Measurements from ENCODE around the gene NUP214. TPM values are rescaled to one million over a fixed set of nuclear protein-coding genes. Genes with fewer than 3 reads are reported as not detected.

NUP214 gene
- total RNA-seq, 1 donor from 2014 or later = 24.7 TPM

DNA sequence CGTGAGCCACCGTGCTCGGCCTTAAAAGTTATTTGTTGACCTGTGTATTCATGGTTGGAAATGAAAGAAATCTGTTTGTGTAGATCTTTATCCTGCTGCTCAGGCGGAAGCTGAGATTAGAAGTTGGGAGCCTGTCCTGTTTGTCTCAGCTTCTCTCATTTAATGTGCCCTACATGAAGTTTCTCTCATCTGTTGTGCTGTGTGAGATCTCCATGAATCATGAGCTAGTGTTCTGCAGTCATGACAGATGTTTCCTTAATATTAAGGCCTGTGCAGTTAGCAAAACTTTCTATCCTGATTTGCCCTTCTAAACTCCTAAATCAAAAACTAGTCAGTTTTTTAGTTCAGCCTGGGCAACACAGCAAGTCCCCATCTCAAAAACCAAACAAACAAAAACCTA, 91.4 kb downstream of the NUP214 start:
- TF ChIP-seq, protein P1, sequence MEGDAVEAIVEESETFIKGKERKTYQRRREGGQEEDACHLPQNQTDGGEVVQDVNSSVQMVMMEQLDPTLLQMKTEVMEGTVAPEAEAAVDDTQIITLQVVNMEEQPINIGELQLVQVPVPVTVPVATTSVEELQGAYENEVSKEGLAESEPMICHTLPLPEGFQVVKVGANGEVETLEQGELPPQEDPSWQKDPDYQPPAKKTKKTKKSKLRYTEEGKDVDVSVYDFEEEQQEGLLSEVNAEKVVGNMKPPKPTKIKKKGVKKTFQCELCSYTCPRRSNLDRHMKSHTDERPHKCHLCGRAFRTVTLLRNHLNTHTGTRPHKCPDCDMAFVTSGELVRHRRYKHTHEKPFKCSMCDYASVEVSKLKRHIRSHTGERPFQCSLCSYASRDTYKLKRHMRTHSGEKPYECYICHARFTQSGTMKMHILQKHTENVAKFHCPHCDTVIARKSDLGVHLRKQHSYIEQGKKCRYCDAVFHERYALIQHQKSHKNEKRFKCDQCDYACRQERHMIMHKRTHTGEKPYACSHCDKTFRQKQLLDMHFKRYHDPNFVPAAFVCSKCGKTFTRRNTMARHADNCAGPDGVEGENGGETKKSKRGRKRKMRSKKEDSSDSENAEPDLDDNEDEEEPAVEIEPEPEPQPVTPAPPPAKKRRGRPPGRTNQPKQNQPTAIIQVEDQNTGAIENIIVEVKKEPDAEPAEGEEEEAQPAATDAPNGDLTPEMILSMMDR (IDR thresholded peaks at IDR 0.05; ENCODE audit: borderline replicate concordance) = no peak
- H3K4me3 ChIP-seq = no peak overlapping the region
- no peaks in the 10 kb centered on the region for H3K27me3 ChIP-seq (ENCODE audit: low read depth)
- peaks cover 23% of the 10 kb centered on the region for H3K4me1 ChIP-seq
- H3K36me3 ChIP-seq = peaks cover 27% of the 10 kb centered on the region
- intact Hi-C loops (cut with micrococcal nuclease) = no loop called here
- H3K9me3 ChIP-seq (replicated peaks) = peaks cover 11% of the 10 kb centered on the region
- DNase-seq = no peak
- no peak overlapping the region for H3K27ac ChIP-seq (replicated peaks)

DNA sequence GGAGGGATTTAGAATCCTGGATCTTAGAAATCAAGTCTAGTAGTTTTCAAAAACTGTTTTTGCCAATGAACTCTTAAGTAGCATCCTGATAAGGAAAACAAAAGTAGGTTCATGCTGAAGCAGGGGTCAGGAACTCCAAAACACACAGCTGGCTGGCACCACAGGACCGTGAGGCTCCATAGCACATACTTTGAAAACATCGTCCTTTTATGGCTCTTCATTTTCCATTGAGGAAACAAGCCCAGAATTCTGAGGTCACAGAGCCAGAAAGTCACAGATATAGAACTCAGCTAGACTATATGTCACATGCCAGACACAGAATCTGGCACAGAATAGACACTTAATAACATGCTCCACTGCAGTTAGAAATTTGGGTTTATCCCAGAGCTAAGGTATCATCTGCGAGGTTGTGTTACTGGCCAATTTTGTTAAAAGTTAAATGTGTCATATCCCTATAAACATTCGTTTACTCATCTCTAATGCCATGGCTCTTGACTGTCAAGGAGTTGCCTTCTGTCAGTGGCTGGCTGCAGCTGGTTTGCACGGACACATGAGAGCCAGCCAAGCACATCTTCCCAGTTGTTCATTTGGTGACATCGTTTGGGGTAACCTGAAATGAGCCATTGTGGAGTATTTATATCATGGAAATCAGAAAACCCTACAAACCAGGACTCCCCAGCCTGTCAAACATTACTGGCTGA, 92.1 kb downstream of the NUP214 start:
- peaks cover 23% of the 10 kb centered on the region for H3K4me1 ChIP-seq
- DNase-seq = no peak
- no peak overlapping the region for H3K27ac ChIP-seq (replicated peaks)
- H3K9me3 ChIP-seq (replicated peaks) = peaks cover 4% of the 10 kb centered on the region
- no peaks in the 10 kb centered on the region for H3K27me3 ChIP-seq (ENCODE audit: low read depth)
- H3K36me3 ChIP-seq = peaks cover 25% of the 10 kb centered on the region
- TF ChIP-seq, protein P1 (IDR thresholded peaks at IDR 0.05; ENCODE audit: borderline replicate concordance) = no peak
- H3K4me3 ChIP-seq = no peak overlapping the region
- intact Hi-C loops (cut with micrococcal nuclease) = no loop called here

DNA sequence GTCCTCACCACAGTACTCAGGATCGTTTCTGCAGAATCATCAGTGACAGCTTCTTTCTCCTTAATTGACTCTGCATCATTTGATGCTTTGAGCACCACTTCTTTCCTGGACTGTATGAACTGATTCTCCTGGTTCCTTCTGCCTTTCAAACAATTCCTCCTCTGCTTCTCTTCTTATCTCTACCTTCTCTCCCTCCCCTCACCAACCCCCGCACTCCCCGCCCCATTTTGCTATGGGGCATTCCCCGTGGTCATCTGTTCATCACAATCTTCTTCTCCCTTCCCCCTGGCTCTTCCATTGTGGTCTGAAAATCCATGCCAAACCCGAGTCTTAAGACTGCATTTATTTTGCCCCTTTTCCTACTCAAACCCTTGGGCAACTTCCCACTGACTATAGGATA, 93.0 kb downstream of the NUP214 start:
- TF ChIP-seq, protein P1 (IDR thresholded peaks at IDR 0.05; ENCODE audit: borderline replicate concordance) = no peak
- no peak for DNase-seq
- Histone ChIP-seq H3K4me1 (peaks cover 23% of the 10 kb centered on the region), H3K4me3 (no peak overlapping the region), H3K9me3 (replicated peaks) (no peaks in the 10 kb centered on the region), H3K27me3 (ENCODE audit: low read depth) (no peaks in the 10 kb centered on the region), H3K36me3 (peaks cover 30% of the 10 kb centered on the region), H3K27ac (replicated peaks) (no peak overlapping the region)
- intact Hi-C loops (cut with micrococcal nuclease) = no loop called here

DNA sequence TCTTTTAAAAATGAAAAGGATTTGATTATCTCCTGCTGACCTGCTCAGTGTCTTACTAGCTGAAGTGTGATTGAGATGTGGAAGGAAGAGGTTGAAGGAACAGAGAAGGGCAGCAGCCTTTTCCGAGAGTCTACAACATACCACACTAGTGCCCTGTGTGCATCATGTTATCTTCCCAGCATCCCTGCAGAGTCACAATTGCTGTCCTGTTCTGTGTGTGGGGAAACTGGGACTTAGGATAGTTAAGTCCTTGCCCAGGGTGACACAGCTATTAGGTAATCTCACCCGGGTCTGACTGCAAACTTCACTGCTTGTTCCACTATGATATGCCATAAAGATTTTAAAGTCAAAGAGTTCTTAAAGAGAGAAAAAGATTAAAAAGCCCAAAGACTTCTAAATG, 95.1 kb downstream of the NUP214 start:
- Histone ChIP-seq H3K4me1 (peaks cover 9% of the 10 kb centered on the region), H3K36me3 (peaks cover 30% of the 10 kb centered on the region), H3K9me3 (replicated peaks) (no peaks in the 10 kb centered on the region), H3K4me3 (no peak overlapping the region), H3K27ac (replicated peaks) (no peak overlapping the region), H3K27me3 (ENCODE audit: low read depth) (no peaks in the 10 kb centered on the region)
- TF ChIP-seq, protein P1 (IDR thresholded peaks at IDR 0.05; ENCODE audit: borderline replicate concordance) = no peak
- DNase-seq = no peak
- intact Hi-C loops (cut with micrococcal nuclease) = no loop called here

DNA sequence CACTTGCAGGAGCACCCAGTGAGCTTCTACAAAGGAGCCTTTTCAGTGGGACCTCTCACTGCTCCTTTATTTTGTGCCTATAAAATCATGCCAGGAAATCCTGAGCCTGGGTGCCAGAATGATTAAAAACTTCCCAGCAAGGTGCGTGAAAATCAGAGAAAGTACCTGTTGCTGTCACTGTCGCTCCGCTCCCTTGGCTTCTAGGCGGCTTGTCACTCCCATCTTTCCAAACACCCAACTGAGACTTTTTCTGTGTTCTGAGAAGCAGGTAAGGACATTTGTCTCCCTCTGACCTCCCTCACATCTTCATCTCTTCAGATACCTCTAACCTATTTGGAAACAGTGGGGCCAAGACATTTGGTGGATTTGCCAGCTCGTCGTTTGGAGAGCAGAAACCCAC, 97.1 kb downstream of the NUP214 start:
- H3K36me3 ChIP-seq = peaks cover 23% of the 10 kb centered on the region
- peaks cover 12% of the 10 kb centered on the region for H3K4me1 ChIP-seq
- DNase-seq = no peak
- H3K27ac ChIP-seq (replicated peaks) = no peak overlapping the region
- H3K9me3 ChIP-seq (replicated peaks) = no peaks in the 10 kb centered on the region
- TF ChIP-seq, protein P1 (IDR thresholded peaks at IDR 0.05; ENCODE audit: borderline replicate concordance) = no peak
- intact Hi-C loops (cut with micrococcal nuclease) = no loop called here
- no peak overlapping the region for H3K4me3 ChIP-seq
- no peaks in the 10 kb centered on the region for H3K27me3 ChIP-seq (ENCODE audit: low read depth)

Measured in left ventricle myocardium inferior (tissue), 1 donor.